22Rv1 (cell line): ENCODE data around the gene PPFIBP2.

ENCODE experiments used
- H3K27ac ChIP-seq: fragments of 450-650 bp; 2 replicates; pipeline ENCODE4 v1.5.1; 2017
- CTCF ChIP-seq: fragments of 450-650 bp; IDR thresholded peaks from 2 replicates; pipeline ENCODE4 v1.5.1; 2017; ENCODE audit warnings: mild to moderate bottlenecking
- ZFX ChIP-seq: fragments of 450-650 bp; IDR thresholded peaks from 2 replicates; pipeline ENCODE4 v1.6.1; 2017; ENCODE audit warnings: antibody characterized with exemption, borderline replicate concordance

PPFIBP2 gene

GRCh38 chr11:7672276-7672959 lies 158.6 kb downstream of the PPFIBP2 start:
- no peak for TF ChIP-seq ZFX
- TF ChIP-seq CTCF = no peak
- no peak overlapping the region for H3K27ac ChIP-seq

GRCh38 chr11:7672960-7673723 lies 159.3 kb downstream of the PPFIBP2 start, which contains the start of gene CYB5R2:
Gene CYB5R2, minus strand, starts transcription at chr11:7673500. Its CDS starts 675 bp downstream, at chr11:7672825.
- no peak within 1 kb of the TSS for H3K27ac ChIP-seq
- TF ChIP-seq ZFX (no peak), CTCF (no peak)

- TF ChIP-seq CTCF = no peak
- no peak for TF ChIP-seq ZFX
- no peak overlapping the region for H3K27ac ChIP-seq
These were observed 160.1 kb downstream of the PPFIBP2 start for GRCh38 chr11:7673724-7674434.

- TF ChIP-seq CTCF = no peak
- TF ChIP-seq ZFX = no peak
- no peak overlapping the region for H3K27ac ChIP-seq
These were observed 161.8 kb downstream of the PPFIBP2 start for GRCh38 chr11:7675631-7676030.

- H3K27ac ChIP-seq = no peak overlapping the region
- TF ChIP-seq CTCF = no peak
- TF ChIP-seq ZFX = no peak
These were observed 163.3 kb downstream of the PPFIBP2 start for GRCh38 chr11:7677071-7677470.

- H3K27ac ChIP-seq = no peak overlapping the region
- TF ChIP-seq CTCF (no peak), ZFX (no peak)
These were observed 164.0 kb downstream of the PPFIBP2 start for GRCh38 chr11:7677796-7678201.

- no peak overlapping the region for H3K27ac ChIP-seq
- TF ChIP-seq CTCF (no peak), ZFX (no peak)
These were observed 169.8 kb downstream of the PPFIBP2 start for GRCh38 chr11:7683571-7683970.
